Dermis microvascular lymphatic vessel endothelial cell (primary cell): ENCODE results near the gene FRS2. TPM values are rescaled to one million over a fixed set of nuclear protein-coding genes. Genes with fewer than 3 reads are reported as not detected.
A peak's percentile ranks its signal among the peaks of the same experiment; 100 is the strongest.
"Not testable (repeated sequence)": the region's sequence is repeated elsewhere in the genome, so short reads cannot be mapped to it uniquely, and the experiment has no call there.

Experiments
- DNase-seq, 2 donors: peaks; one replicate each; pipeline versions ENCODE4 v3.0.0 to v3.0.0-alpha.2; 2010; ENCODE audit warnings: low read depth in 2 of 2
- total RNA-seq: library from RNA; depleted of rRNA; stranded (reverse); fragments of >200 nt; gene quantifications from 2 replicates; pipeline ENCODE4 v1.2.1, GENCODE V29; 2014

FRS2 gene, protein sequence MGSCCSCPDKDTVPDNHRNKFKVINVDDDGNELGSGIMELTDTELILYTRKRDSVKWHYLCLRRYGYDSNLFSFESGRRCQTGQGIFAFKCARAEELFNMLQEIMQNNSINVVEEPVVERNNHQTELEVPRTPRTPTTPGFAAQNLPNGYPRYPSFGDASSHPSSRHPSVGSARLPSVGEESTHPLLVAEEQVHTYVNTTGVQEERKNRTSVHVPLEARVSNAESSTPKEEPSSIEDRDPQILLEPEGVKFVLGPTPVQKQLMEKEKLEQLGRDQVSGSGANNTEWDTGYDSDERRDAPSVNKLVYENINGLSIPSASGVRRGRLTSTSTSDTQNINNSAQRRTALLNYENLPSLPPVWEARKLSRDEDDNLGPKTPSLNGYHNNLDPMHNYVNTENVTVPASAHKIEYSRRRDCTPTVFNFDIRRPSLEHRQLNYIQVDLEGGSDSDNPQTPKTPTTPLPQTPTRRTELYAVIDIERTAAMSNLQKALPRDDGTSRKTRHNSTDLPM
- 16.2 and 16.6 TPM in 2 replicates for total RNA-seq

- DNase-seq: peak; percentile 76 to 90
These were observed at the start of gene FRS2 for GRCh38 chr12:69470189-69471075. Gene FRS2 (plus strand): TSS chr12:69470388. CDS start chr12:69569031, 98,643 bp downstream.

DNA sequence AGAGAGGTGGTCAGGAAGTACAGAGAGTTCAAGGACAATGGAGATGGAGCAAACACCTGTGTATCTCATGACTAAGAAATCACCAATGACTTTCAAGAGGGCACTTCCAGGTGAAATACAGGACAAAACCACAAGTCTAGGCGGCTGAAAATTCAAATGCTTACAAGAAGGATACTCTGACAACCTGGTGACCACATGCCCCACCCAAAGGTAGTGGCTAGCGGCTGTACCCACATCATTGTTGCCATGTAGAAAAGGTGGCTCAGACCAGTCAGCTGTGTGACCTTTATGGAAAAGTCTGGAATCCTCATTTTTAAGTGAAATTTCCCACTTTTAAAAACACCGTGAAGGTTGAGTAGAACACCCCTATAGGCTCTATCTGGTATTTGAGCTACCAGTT, 48.6 kb upstream of the FRS2 start:
- DNase-seq: no peak

DNA sequence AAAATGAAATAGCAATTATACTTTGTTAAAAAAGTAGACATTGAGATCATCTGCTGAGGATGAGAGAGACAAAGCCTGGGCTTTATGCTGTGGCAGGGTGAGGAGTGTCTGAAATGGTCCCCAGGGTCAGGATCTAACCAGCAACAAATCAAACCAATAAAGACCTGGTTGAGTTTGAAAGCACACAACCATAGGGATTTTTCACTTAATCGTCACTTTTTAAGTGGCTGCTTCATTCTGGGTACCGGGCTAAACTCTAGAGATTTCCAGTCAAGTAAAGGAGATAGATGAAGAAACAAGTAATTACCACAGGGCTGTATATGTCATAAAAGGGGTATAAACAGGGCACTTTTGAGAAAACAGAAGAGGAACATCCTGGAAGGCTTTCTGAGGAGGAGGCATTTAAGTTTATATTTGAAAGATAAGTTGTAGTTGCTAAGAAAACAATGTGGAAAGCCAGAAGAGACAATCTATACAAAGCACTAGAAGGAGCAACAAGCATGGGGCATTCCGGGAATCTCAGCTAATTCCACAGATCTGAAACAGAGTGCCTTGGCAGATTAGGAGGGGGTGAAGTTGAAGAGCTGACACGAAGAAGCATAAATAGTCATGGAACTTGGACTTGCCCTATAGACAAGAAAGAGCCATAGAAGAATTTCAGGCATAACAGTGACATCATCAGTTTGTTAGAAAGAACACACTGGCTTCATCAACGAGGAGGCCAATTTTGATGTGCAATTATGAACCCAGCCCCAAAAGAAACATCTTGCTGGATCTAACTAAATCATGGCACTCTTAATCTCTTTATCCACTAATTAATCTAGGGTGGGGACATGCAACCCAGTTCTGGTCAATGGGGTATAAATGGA, 46.9 kb upstream of the FRS2 start:
- no peak for DNase-seq

DNA sequence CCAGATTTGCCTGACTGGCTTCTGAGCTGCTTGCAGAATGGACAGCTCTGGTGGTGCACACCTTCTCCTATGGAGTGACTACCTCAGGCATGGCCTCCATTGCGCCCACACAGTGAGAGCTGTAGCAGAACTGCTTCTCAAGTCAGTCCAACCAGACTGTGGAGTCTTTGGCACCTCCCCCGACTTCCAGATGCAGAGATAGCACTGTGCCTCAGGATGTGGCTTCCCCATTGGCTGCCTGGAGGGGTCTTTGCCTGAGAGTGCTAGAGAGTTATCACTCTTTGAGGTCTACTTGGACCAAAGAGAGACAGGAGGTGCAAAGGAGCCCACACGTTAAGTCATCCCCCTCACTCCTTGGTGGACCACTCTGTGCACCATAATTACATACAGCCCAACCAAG, 44.8 kb upstream of the FRS2 start:
- DNase-seq: no peak

- DNase-seq: no peak
These were observed 41.7 kb upstream of the FRS2 start for GRCh38 chr12:69428351-69429073.

GRCh38 chr12:69430942-69431590, 39.1 kb upstream of the FRS2 start:
- no peak for DNase-seq

GRCh38 chr12:69431591-69432222, 38.5 kb upstream of the FRS2 start:
- DNase-seq: no peak

GRCh38 chr12:69433653-69434052, 36.5 kb upstream of the FRS2 start:
- no peak for DNase-seq

DNA sequence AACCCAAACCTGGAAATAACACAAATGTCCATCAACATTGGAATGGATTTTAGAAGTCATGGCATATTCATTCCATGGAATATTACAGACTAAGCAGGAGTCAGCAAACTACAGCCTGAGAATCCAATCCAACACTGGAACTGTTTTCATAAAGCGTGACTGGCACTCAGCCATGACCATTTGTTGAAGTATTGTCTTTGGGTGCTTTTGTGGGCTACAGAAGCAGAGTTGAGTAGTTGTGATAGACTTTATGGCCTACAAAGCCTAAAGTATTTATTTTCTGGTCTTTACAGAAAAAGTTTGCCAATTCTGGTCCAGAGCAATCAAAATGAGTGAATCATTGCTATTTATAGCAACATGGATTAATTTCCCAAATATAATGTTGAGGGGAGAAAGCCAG, 34.5 kb upstream of the FRS2 start:
- peak; percentile 3 to 32 for DNase-seq

DNA sequence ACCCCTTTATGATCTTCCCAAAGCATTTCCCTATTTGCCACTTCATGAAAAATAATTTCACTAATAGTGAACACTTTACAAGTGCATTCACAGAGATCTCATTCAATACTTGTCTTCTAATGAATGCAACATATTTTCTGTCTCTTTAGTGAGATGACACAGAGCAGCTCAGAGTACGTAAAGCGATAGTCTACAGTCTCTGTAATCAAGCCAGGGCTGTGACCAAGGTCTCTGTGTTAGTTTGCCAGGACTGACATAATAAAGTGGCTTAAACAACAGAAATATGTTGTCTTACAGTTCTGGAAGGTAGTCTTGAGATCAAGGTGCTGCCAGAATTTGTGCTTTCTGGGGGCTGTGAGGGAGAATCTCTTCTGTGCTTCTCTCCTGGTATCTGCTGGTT, 33.1 kb upstream of the FRS2 start:
- no peak for DNase-seq

DNA sequence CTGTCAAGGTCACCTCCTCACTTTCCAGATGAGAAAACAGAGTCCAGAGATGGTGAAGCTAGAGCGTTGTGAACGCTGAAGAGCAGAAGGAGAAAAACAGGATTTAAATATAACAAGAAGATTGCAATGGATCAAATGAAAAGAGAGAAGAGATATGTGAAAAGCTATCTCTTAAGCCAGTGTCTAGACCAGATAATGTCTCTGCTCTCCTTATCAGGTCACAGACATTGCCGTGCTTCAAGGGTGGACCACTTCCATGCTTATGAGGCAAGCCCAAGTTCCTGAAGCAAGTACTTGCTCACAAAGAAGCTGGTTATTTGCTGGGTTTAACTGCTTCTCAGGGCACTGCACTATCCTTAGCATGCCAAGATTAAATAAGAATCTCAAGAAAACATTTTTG, 31.6 kb upstream of the FRS2 start:
- no peak for DNase-seq

DNA sequence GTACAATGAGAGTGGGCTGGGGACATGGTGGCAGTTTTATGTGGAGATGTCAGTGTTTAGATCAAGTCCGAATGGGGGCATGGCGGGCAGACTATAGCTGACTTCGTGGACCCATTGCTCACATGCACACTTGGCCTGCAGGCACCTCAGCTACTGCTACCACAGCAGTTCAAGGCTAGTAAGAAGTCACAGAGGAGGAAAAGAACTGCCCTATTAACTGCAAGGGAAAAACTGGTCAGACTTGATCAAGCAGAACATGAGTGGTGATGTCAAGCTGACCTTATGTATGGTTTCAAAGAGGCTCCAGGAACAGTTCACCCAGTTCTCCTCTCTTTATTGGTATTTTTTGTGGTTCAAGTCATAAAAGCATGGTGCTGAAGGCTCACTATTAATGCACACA, 30.2 kb upstream of the FRS2 start:
- DNase-seq: no peak

DNA sequence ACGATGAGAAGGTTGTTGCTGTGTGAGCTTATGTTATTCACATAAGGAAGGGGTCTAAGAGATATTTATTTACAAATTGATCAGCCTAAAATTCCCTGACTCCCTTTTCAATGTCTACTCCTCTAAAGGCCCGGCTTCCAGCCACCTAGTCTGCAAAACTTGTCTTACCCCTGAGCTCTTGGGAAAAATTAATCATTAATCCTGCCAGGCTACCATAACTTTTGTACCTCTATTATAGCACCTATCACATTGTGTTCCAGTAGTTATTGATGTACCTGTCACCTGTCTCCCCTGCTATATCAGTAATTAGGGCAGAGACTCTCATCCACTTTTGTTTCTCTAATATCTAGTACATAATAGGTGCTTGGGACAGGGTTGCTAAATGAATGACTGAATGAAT, 29.3 kb upstream of the FRS2 start:
- DNase-seq: no peak

- peak in 1 of 2 donors; percentile 60 for DNase-seq
These were observed 27.3 kb upstream of the FRS2 start for GRCh38 chr12:69442894-69443293.

DNA sequence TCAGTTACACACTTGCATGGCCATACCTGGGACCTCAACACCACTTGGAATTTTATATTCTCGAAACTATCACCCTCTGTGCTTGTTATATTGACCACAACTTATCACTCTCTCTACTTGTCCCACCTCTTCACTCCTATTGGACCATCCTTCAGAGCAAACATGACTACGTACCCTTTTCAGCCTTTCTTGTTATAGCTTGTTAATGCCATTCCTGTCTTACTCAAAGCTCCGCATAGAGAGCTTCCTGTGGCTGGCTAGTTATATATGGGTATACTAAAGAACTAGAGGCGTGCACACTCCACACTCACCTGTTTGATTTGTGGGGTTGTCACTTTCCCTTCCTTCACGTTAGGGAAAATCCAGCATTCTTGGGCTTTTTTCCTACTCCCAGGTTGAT, 26.3 kb upstream of the FRS2 start:
- DNase-seq: no peak

- no peak for DNase-seq
These were observed 22.3 kb upstream of the FRS2 start for GRCh38 chr12:69447892-69448291.

DNA sequence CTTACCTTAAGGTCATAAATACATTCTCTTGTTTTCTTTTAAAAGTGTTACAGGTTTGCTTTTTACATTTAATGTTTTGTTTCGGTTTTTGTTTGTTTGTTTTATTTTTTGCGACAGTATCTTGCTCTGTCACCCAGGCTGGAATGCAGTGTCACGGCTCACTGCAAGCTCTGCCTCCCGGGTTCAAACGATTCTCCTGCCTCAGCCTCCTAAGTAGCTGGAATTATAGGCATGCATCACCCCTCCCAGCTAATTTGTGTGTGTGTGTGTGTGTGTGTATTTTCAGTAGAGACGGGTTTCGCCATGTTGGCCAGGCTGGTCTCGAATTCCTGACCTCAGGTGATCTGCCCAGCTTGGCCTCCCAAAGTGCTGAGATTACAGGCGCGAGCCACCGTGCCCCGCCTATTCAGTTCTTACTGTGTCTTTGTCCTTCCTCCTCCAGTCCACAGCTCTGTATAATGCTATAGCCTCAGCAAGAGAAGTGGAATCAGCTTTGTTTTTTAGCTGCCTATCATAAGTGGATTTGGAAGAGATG, 17.5 kb upstream of the FRS2 start:
- not testable (repeated sequence) for DNase-seq

DNA sequence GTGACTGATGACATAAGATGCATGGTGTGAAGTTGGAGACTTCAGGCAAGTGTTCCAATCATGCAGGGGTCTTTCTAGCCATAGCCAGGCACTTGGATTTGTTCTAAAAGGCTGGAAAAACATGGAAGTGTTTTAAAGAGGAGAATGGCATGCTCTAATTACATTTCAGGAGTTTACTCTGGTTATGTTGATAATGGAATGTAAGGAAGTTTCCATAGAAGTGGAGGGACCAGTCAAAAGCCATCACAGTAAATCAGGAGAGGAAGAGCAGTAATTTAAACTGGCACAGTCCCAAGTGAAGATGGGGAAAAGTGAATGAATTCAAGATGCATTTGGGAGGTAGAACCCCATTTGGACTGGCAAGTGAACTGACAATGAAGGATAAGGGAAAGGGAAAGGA, 13.9 kb upstream of the FRS2 start:
- no peak for DNase-seq

- DNase-seq: no peak
These were observed 12.8 kb upstream of the FRS2 start for GRCh38 chr12:69457433-69457832.

DNA sequence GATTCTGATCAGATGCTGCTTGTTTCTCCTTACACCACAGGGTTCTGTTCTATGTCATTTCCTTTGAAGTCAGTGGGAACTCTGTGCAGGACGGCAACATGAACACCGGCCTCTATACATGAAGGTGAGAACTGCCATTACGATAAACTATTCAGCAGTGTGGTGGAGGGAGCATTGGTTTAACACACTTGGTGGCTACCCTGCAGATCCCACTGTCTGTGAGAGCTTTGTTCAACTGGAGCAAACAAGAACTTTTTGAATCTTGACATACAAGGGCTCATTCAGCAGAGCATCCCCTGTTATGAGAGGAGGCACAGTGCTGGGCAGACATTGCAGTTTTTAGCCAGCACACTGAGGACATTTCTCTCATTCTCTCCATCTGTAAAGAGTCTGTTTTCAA, 10.7 kb upstream of the FRS2 start:
- no peak for DNase-seq
